BLaER1 (cell line): ENCODE measurements around the gene TALDO1.

Experiments
- H3K27ac ChIP-seq: shearing (Covaris generic); formaldehyde crosslinking; 2 replicates; pipeline ENCODE4 v1.8.1; 2022
- H3K27me3 ChIP-seq: shearing (Covaris generic); formaldehyde crosslinking; 2 replicates; pipeline ENCODE4 v1.8.1; 2022
- H3K36me3 ChIP-seq: shearing (Covaris generic); formaldehyde crosslinking; 2 replicates; pipeline ENCODE4 v1.8.1; 2022
- H3K4me1 ChIP-seq: shearing (Covaris generic); formaldehyde crosslinking; 2 replicates; pipeline ENCODE4 v1.8.1; 2022
- H3K4me2 ChIP-seq: shearing (Covaris generic); formaldehyde crosslinking; 2 replicates; pipeline ENCODE4 v1.8.1; 2022
- H3K4me3 ChIP-seq: shearing (Covaris generic); formaldehyde crosslinking; 2 replicates; pipeline ENCODE4 v1.8.1; 2022
- H3K9ac ChIP-seq: shearing (Covaris generic); formaldehyde crosslinking; 2 replicates; pipeline ENCODE4 v1.8.1; 2022
- H3K9me3 ChIP-seq: shearing (Covaris generic); formaldehyde crosslinking; 2 replicates; pipeline ENCODE4 v1.8.1; 2022
- H4K20me1 ChIP-seq: shearing (Covaris generic); formaldehyde crosslinking; 2 replicates; pipeline ENCODE4 v1.8.1; 2022
- Cebpa-rat ChIP-seq: shearing (Covaris generic); IDR thresholded peaks from 2 replicates; pipeline ENCODE4 v1.8.1; 2022

Gene TALDO1

GRCh38 chr11:747158-748006, at the start of gene TALDO1:
Gene TALDO1, plus strand, starts transcription at chr11:747464. Its CDS starts 18 bp downstream, at chr11:747482.
- Histone ChIP-seq H3K9ac (peak within 1 kb of the TSS; percentile 95), H3K36me3 (peaks cover 14% of the 10 kb centered on the region), H3K4me1 (peaks cover 35% of the 10 kb centered on the region), H3K4me2 (peak within 1 kb of the TSS; percentile 97), H3K9me3 (no peaks in the 10 kb centered on the region), H3K4me3 (peak within 1 kb of the TSS; percentile 100), H3K27me3 (no peaks in the 10 kb centered on the region), H3K27ac (peak within 1 kb of the TSS; percentile 87), H4K20me1 (peaks cover 50% of the 10 kb centered on the region)
- TF ChIP-seq Cebpa-rat: no peak

GRCh38 chr11:697811-698311, 49.4 kb upstream of the TALDO1 start:
- no peak for TF ChIP-seq Cebpa-rat
- H3K4me2 ChIP-seq: peak overlapping the region; percentile 77
- H3K9ac ChIP-seq: peak overlapping the region; percentile 44; the same call in 1 of the 2 replicates
- peaks cover 8% of the 10 kb centered on the region; the same call in 1 of the 2 replicates for H3K9me3 ChIP-seq
- peaks cover 14% of the 10 kb centered on the region for H3K36me3 ChIP-seq
- H3K4me3 ChIP-seq: no peak overlapping the region
- H4K20me1 ChIP-seq: peaks cover 51% of the 10 kb centered on the region
- peak overlapping the region; percentile 31; the same call in 1 of the 2 replicates for H3K27ac ChIP-seq
- no peaks in the 10 kb centered on the region for H3K27me3 ChIP-seq
- peaks cover 74% of the 10 kb centered on the region for H3K4me1 ChIP-seq

- Histone ChIP-seq H3K27ac (peak overlapping the region; percentile 31; the same call in 1 of the 2 replicates), H3K4me2 (peak overlapping the region; percentile 77)
These were observed 48.7 kb upstream of the TALDO1 start for GRCh38 chr11:698493-699115.

GRCh38 chr11:699116-699508, 48.2 kb upstream of the TALDO1 start:
- peaks cover 43% of the 10 kb centered on the region for H4K20me1 ChIP-seq
- peaks cover 61% of the 10 kb centered on the region for H3K4me1 ChIP-seq
- H3K36me3 ChIP-seq: peaks cover 19% of the 10 kb centered on the region
- no peak overlapping the region for H3K27ac ChIP-seq
- H3K27me3 ChIP-seq: no peaks in the 10 kb centered on the region
- H3K9me3 ChIP-seq: peaks cover 8% of the 10 kb centered on the region; the same call in 1 of the 2 replicates
- no peak overlapping the region for H3K4me3 ChIP-seq
- H3K9ac ChIP-seq: no peak overlapping the region
- no peak for TF ChIP-seq Cebpa-rat
- H3K4me2 ChIP-seq: peak overlapping the region; percentile 77

More at GRCh38 chr11:698493-699115, 48.7 kb upstream of the TALDO1 start:
- Histone ChIP-seq H3K27me3 (no peaks in the 10 kb centered on the region), H4K20me1 (peaks cover 43% of the 10 kb centered on the region), H3K9ac (peak overlapping the region; percentile 44; the same call in 1 of the 2 replicates), H3K9me3 (peaks cover 8% of the 10 kb centered on the region; the same call in 1 of the 2 replicates), H3K36me3 (peaks cover 18% of the 10 kb centered on the region), H3K4me1 (peaks cover 66% of the 10 kb centered on the region), H3K4me3 (no peak overlapping the region)
- no peak for TF ChIP-seq Cebpa-rat

- TF ChIP-seq Cebpa-rat: no peak
- Histone ChIP-seq H3K9ac (peak overlapping the region; percentile 18; the same call in 1 of the 2 replicates), H3K27ac (no peak overlapping the region), H3K36me3 (peaks cover 26% of the 10 kb centered on the region), H3K9me3 (peaks cover 8% of the 10 kb centered on the region; the same call in 1 of the 2 replicates), H3K4me3 (no peak overlapping the region), H3K4me1 (peaks cover 59% of the 10 kb centered on the region), H3K4me2 (peak overlapping the region; percentile 77), H3K27me3 (peaks cover 4% of the 10 kb centered on the region), H4K20me1 (peaks cover 50% of the 10 kb centered on the region)
These were observed 47.5 kb upstream of the TALDO1 start for GRCh38 chr11:699753-700152.

GRCh38 chr11:701741-702461, 45.4 kb upstream of the TALDO1 start:
- peaks cover 61% of the 10 kb centered on the region for H3K4me1 ChIP-seq
- H3K4me2 ChIP-seq: peak overlapping the region; percentile 77
- no peak for TF ChIP-seq Cebpa-rat
- H3K9me3 ChIP-seq: peaks cover 8% of the 10 kb centered on the region; the same call in 1 of the 2 replicates
- H3K4me3 ChIP-seq: no peak overlapping the region
- peaks cover 69% of the 10 kb centered on the region for H4K20me1 ChIP-seq
- no peak overlapping the region for H3K27ac ChIP-seq
- peaks cover 35% of the 10 kb centered on the region for H3K36me3 ChIP-seq
- H3K9ac ChIP-seq: no peak overlapping the region
- H3K27me3 ChIP-seq: peaks cover 25% of the 10 kb centered on the region

- Histone ChIP-seq H3K4me2 (no peak overlapping the region), H3K9me3 (peaks cover 8% of the 10 kb centered on the region; the same call in 1 of the 2 replicates), H4K20me1 (peaks cover 70% of the 10 kb centered on the region), H3K4me3 (no peak overlapping the region), H3K4me1 (peaks cover 58% of the 10 kb centered on the region), H3K9ac (no peak overlapping the region), H3K27ac (no peak overlapping the region), H3K27me3 (peaks cover 34% of the 10 kb centered on the region), H3K36me3 (peaks cover 35% of the 10 kb centered on the region)
- TF ChIP-seq Cebpa-rat: no peak
These were observed 44.5 kb upstream of the TALDO1 start for GRCh38 chr11:702462-703461.

GRCh38 chr11:703506-703905, 43.8 kb upstream of the TALDO1 start:
- no peak overlapping the region for H3K9ac ChIP-seq

More at GRCh38 chr11:703506-703905, 43.8 kb upstream of the TALDO1 start:
- H3K4me3 ChIP-seq: no peak overlapping the region
- H3K36me3 ChIP-seq: peaks cover 35% of the 10 kb centered on the region
- peaks cover 62% of the 10 kb centered on the region for H4K20me1 ChIP-seq
- H3K27ac ChIP-seq: no peak overlapping the region
- peaks cover 41% of the 10 kb centered on the region for H3K27me3 ChIP-seq
- H3K4me1 ChIP-seq: peaks cover 57% of the 10 kb centered on the region
- no peak for TF ChIP-seq Cebpa-rat
- H3K4me2 ChIP-seq: no peak overlapping the region
- peaks cover 8% of the 10 kb centered on the region; the same call in 1 of the 2 replicates for H3K9me3 ChIP-seq
